Measurements from ENCODE around the gene ELP6.

- no peak for TF ChIP-seq CTCF (IDR thresholded peaks at IDR 0.05; ENCODE audit: low read depth, low read length)
- no peak for TF ChIP-seq EZH2phosphoT487 (IDR thresholded peaks at IDR 0.05; ENCODE audit: low read depth)
Observed at GRCh38 chr3:47469616-47470015, 43.9 kb downstream of the ELP6 start.
